ENCODE measurements around the gene CPA2.
"Not testable (repeated sequence)": the region's sequence is repeated elsewhere in the genome, so short reads cannot be mapped to it uniquely, and the experiment has no call there.

Gene CPA2

GRCh38 chr7:130266258-130266960 lies at the start of gene CPA2:
Gene CPA2 (plus strand): TSS chr7:130266863. CDS start chr7:130266882, 19 bp downstream.
- DNase-seq = no peak

- DNase-seq = no peak
Measured at GRCh38 chr7:130218806-130219620, 47.6 kb upstream of the CPA2 start.

DNA sequence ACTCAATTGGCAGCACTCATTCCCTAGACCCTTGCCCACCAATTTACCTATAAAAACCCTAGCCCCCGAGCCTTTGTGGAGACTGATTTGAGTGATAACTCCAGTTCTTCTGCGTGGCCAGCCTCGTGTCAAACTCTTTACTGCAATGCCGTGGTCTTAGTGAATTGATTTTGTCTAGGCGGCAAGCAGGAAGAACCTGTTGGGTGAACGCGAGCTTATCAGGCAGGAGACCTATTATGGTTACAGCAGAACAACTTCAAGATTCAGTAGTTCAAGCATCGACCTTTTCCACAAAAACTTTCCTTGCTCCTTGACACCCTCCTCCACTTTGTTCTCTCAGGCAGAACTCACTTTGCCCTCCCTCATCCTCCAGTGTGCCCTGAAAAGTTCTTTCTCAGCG lies 46.8 kb upstream of the CPA2 start:
- DNase-seq = no peak

- DNase-seq = no peak
Measured at GRCh38 chr7:130221746-130222145, 44.9 kb upstream of the CPA2 start.

- no peak for DNase-seq
Measured at GRCh38 chr7:130223646-130224045, 43.0 kb upstream of the CPA2 start.

DNA sequence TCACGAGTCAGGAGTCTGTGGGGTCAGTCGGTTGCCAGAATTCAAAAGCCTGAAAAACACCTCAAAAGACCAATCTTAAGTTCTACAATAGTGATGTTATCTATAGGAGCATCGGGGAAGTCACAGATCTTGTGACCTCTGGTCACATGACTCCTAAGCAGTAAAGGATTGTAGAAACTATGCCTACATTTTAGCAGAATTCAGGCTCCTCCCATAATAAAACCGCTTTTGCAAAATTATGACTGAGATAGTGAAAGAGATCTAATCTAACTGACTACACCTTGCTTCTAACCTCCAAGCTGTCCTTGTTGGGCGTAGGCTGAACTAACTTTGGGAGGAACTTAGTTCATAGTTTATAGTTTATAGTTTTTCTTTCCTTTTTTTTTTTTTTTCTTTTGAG lies 42.5 kb upstream of the CPA2 start:
- DNase-seq = no peak

- DNase-seq = not testable (repeated sequence)
Measured at GRCh38 chr7:130224923-130225322, 41.7 kb upstream of the CPA2 start.

- DNase-seq = no peak
Measured at GRCh38 chr7:130226333-130226732, 40.3 kb upstream of the CPA2 start.

DNA sequence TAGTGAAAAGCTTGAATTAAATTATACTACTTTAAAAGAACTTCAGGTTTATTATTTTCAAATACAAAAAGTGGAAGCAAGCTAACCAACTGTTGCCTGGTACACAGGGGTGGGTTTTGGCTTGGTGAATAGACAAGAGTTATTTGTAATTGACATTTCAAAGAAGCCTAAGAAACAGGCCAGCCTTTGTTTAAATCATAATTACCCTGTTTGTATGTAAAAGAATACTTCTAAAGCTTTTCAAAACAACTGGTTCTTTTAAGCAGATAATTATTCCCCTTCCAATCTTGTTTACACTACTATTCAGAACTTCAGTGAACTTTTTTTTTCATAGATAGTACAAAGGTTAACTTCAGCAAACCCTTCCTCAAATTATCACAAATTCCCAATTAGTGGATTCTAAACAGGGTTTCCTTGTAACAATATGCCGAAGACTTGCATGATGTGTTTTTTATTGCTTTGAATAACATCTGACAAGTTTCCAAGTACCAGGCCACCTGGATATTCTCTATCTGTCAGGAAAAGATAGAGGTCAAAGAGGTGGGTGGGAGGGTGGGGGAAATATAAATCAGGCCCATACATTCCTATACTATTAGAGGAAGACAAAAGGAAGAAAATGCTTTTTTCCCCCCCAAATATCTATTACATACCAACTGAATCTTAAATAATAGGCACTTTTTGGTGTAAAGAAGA lies 38.6 kb upstream of the CPA2 start:
- no peak for DNase-seq

- no peak for DNase-seq
Measured at GRCh38 chr7:130228840-130229502, 37.7 kb upstream of the CPA2 start.

DNA sequence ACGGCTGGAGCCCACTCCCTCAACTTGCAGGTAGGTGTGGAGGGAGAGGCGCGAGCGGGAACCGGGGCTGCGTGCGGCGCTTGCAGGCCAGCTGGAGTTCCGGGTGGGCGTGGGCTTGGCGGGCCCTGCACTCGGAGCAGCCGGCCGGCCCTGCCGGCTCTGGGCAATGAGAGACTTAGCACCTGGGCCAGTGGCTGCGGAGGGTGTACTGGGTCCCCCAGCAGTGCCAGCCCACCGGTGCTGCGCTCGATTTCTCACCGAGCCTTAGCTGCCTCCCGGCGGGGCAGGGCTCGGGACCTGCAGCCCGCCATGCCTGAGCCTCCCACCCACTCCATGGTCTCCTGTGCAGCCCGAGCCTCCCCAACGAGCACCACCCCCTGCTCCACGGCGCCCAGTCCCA lies 36.7 kb upstream of the CPA2 start:
- DNase-seq = not testable (repeated sequence)

DNA sequence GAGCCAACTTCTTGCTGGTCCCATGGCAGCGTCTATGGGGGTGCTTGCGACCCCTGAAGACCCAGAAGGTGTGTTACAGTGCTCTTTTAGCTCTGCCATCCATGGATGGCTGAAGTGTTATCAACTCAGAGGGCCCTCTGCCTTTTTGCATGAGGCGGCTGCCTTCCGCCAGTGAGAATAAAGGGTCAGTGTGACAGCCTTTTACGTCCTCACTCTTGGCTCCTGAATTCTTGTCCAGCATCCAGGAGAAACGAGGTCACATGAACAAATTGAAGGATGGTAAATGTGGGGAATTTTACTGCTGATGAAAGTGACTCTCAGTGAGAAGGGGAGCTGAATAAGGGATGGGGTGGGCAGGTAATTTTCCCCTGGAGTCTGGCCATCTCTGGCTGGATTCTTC lies 34.9 kb upstream of the CPA2 start:
- DNase-seq = no peak

DNA sequence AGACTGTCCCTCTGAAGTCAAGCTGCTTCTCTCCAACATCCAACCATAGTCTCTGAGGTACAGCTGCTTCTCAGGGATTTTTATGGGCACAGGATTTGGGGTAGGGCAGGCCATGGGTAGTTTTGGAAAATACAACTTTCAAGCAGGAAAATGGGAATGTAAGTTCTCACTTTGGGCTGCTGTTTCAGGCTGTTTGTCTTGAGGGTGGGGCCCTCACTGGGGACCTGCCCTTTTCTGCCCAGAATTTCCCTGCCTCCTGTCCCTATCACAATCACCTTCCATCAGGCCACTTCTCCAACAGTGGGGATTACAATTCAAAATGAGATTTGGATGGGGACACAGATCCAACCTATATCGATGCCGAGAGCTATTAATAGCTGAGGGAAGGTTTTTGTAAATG lies 34.5 kb upstream of the CPA2 start:
- no peak for DNase-seq

DNA sequence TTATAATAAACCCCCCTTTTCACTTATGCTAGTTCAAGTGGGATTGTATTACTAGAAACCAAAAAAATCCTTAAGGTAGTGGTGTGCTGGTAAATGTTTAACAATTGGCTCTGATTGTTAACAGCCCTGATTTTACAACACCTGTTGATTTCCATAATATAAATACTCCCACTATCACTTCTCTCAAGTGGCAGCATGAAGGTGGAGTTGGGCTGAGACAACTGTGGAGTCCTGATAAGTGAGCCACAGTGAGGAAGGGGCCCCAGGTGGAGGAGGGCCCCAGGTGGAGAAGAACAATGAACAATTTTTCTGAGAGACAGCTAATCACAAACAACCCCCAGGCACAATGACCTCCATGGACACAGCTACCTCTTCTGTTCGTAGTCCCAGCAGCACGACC lies 32.6 kb upstream of the CPA2 start:
- DNase-seq = no peak

- DNase-seq = not testable (repeated sequence)
Measured at GRCh38 chr7:130236361-130236760, 30.3 kb upstream of the CPA2 start.

DNA sequence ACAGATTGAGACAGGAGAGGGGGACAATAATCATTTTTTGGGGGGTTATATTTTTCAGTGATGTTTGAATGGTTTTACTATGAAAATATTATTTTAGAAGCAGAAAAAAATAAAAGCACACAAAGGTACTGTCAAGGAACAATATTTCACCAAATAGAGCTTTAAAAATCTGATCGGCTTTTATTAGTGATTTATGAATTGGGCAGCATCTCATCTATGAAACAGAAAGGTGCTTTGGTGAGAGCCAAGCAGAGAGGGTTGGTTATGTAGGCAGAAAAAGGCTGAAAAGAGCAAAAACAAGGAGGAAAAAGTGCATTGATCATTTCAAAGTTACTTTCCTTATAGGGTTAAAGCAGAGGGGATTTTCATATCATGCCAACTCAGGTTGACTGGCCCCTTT lies 26.4 kb upstream of the CPA2 start:
- DNase-seq = no peak

DNA sequence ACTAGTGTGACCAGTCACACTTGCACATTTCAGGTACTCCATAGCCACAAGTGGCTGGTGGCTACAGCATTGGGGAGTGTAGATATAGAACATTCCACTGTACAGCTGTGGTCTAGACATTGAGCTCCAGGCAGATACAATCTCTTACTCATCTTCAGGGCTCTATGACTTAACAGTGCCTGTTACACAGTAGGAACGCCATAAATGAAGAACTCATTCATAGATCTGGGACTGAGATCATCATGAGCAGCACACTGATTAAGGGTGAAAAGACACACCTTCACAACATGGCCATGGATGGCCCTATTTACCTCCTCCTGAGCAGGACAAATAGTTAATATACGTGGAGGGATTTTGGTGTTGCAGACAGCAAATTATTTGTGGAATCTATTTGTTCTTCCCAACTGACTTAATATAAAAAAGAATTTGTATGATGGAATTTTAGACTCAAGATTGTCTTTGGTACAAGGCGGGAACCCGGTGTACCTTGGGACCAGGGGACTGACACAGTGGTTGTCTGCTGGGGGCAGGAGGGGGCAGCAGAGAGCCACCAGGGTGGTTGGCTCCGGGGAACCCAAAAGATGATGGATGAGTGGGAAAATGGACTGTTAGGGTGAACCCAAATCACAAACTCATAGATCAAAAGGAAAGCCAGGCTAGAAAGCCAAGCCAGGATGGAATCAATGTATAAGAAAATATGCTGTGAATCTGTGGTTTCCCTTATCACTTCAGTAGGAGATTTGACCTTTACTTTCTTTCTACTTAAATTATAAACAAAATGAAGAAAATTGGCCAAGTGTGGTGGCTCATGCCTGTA lies 24.3 kb upstream of the CPA2 start:
- DNase-seq = peak; percentile 22

- not testable (repeated sequence) for DNase-seq
Measured at GRCh38 chr7:130243486-130243885, 23.2 kb upstream of the CPA2 start.

DNA sequence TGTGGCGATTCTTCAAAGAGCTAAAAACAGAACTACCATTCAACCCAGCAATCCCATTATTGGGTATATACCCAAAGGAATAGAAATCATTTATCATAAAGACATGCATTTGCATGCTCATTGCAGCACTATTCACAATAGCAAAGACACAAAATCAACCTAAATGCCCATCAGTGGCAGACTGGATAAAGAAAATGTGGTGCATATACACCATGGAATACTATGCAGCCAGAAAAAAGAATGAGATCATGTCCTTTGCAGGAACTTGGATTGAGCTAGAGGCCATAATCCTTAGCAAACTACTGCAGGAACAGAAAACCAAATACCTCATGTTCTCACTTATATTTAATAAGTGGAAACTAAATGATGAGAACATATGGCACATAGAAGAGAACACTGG lies 20.2 kb upstream of the CPA2 start:
- DNase-seq = not testable (repeated sequence)

DNA sequence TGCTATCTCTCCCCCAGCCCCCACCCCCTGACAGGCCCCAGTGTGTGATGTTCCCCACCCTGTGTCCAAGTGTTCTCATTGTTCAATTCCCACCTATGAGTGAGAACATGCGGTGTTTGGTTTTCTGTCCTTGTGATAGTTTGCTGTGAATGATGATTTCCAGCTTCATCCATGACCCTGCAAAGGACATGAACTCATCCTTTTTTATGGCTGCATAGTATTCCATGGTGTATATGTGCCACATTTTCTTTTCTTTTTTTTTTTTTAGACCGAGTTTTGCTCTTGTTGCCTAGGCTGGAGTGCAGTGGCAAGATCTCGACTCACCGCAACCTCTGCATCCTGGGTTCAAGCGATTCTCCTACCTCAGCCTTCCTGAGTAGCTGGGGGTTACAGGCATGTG lies 17.8 kb upstream of the CPA2 start:
- not testable (repeated sequence) for DNase-seq

GRCh38 chr7:130249626-130250025 lies 17.0 kb upstream of the CPA2 start:
- not testable (repeated sequence) for DNase-seq

- no peak for DNase-seq
Measured at GRCh38 chr7:130254555-130254954, 12.1 kb upstream of the CPA2 start.

Measured in DMS 273 treated with DMSO at 0.1 percent for 48 hours (cell line).